GM23338 (cell line): ENCODE data around the gene RNF166. TPM values are rescaled to one million over a fixed set of nuclear protein-coding genes. Genes with fewer than 3 reads are reported as not detected.

Source experiments
- ATAC-seq: fragments of 200-7000 bp; cut with Tn5 transposase; 3 replicates; pipeline ENCODE4 v1.9.1; 2020
- DNase-seq: peaks from one replicate; pipeline ENCODE4 v3.0.0-alpha.2; 2015; ENCODE audit warnings: low spot score
- H2AFZ ChIP-seq: fragments of 200-600 bp; sonication (generic); 2 replicates; pipeline ENCODE4 v1.8.0; 2016; ENCODE audit warnings: antibody characterized with exemption, mild to moderate bottlenecking, moderate library complexity
- H3F3A ChIP-seq: fragments of 200-600 bp; sonication (generic); replicated peaks from 2 replicates; pipeline ENCODE4 v1.8.0; 2017; ENCODE audit warnings: antibody characterized with exemption, mixed run types, low read depth
- H3K27ac ChIP-seq: fragments of 200-600 bp; sonication (generic); 2 replicates; pipeline ENCODE4 v1.6.1; 2016; ENCODE audit warnings: low read depth
- H3K27me3 ChIP-seq: fragments of 200-600 bp; sonication (generic); 2 replicates; pipeline ENCODE4 v1.8.0; 2016; ENCODE audit warnings: mild to moderate bottlenecking, mixed run types, moderate library complexity; ENCODE audit not compliant: insufficient read depth
- H3K36me3 ChIP-seq: fragments of 200-600 bp; sonication (generic); 2 replicates; pipeline ENCODE4 v1.8.0; 2016; ENCODE audit warnings: mild to moderate bottlenecking; ENCODE audit not compliant: insufficient read depth
- H3K4me1 ChIP-seq: fragments of 200-600 bp; sonication (generic); 2 replicates; pipeline ENCODE4 v1.8.0; 2016; ENCODE audit warnings: mild to moderate bottlenecking, moderate library complexity; ENCODE audit not compliant: insufficient read depth
- H3K4me2 ChIP-seq: fragments of 200-600 bp; sonication (generic); 2 replicates; pipeline ENCODE4 v1.7.1; 2017; ENCODE audit warnings: mixed run types
- H3K4me3 ChIP-seq: fragments of 200-600 bp; sonication (generic); 2 replicates; pipeline ENCODE4 v1.6.1; 2016; ENCODE audit warnings: mixed run types
- H3K79me2 ChIP-seq: fragments of 200-600 bp; sonication (generic); replicated peaks from 2 replicates; pipeline ENCODE4 v1.8.0; 2017; ENCODE audit warnings: mild to moderate bottlenecking; ENCODE audit not compliant: insufficient read depth
- H3K9me2 ChIP-seq: fragments of 200-600 bp; sonication (generic); 2 replicates; pipeline ENCODE4 v1.8.0; 2017; ENCODE audit not compliant: insufficient read depth
- H4K20me1 ChIP-seq: fragments of 200-600 bp; sonication (generic); replicated peaks from 2 replicates; pipeline ENCODE4 v1.8.0; 2017; ENCODE audit warnings: mild to moderate bottlenecking; ENCODE audit not compliant: insufficient read depth
- H3K27ac Mint-ChIP-seq: 2 replicates; pipeline ENCODE4 v1.8.0; 2020; ENCODE audit warnings: inconsistent platforms, mild to moderate bottlenecking, moderate library complexity, mixed read lengths
- H3K27me3 Mint-ChIP-seq: 3 replicates; pipeline ENCODE4 v1.8.0; 2022; ENCODE audit warnings: low read depth, mild to moderate bottlenecking, moderate library complexity, mixed read lengths, inconsistent platforms; ENCODE audit not compliant: insufficient read depth, poor library complexity
- H3K36me3 Mint-ChIP-seq: 3 replicates; pipeline ENCODE4 v1.8.0; 2021; ENCODE audit warnings: low read depth, mild to moderate bottlenecking, inconsistent platforms, moderate library complexity, mixed read lengths
- H3K4me1 Mint-ChIP-seq: 3 replicates; pipeline ENCODE4 v1.8.0; 2020; ENCODE audit warnings: mild to moderate bottlenecking, inconsistent platforms, mixed read lengths
- H3K4me3 Mint-ChIP-seq: 3 replicates; pipeline ENCODE4 v1.8.0; 2021; ENCODE audit warnings: moderate library complexity, mild to moderate bottlenecking, inconsistent platforms, mixed read lengths
- H3K9me3 Mint-ChIP-seq: 3 replicates; pipeline ENCODE4 v1.8.0; 2020; ENCODE audit warnings: moderate library complexity, mild to moderate bottlenecking, inconsistent platforms, mixed read lengths
- CREB1 ChIP-seq: fragments of 250-450 bp; sonication (Bioruptor Pico); IDR thresholded peaks from 2 replicates; pipeline ENCODE4 v1.5.0; 2020; ENCODE audit warnings: low read depth, mild to moderate bottlenecking, moderate library complexity
- EZH2 ChIP-seq: fragments of 200-600 bp; sonication (generic); IDR thresholded peaks from one replicate; pipeline ENCODE4 v1.8.0; 2017; ENCODE audit warnings: antibody characterized with exemption, mild to moderate bottlenecking, low read depth; ENCODE audit not compliant: unreplicated experiment
- EZH2phosphoT487 ChIP-seq: fragments of 200-600 bp; sonication (generic); IDR thresholded peaks from one replicate; pipeline ENCODE4 v1.8.1; 2018; ENCODE audit warnings: antibody characterized with exemption; ENCODE audit not compliant: unreplicated experiment
- JUNB ChIP-seq: IDR thresholded peaks from one replicate; pipeline ENCODE4 v1.6.1; 2016; ENCODE audit warnings: antibody characterized with exemption; ENCODE audit not compliant: unreplicated experiment
- NANOG ChIP-seq: IDR thresholded peaks from 2 replicates; pipeline ENCODE4 v1.6.1; 2016; ENCODE audit warnings: antibody characterized with exemption, borderline replicate concordance
- POLR2AphosphoS5 ChIP-seq: IDR thresholded peaks from 2 replicates; pipeline ENCODE4 v1.6.1; 2016; ENCODE audit warnings: antibody characterized with exemption, low read depth
- STAT1 ChIP-seq: IDR thresholded peaks from one replicate; pipeline ENCODE4 v1.6.1; 2016; ENCODE audit warnings: antibody characterized with exemption; ENCODE audit not compliant: unreplicated experiment
- ZNF114 ChIP-seq: fragments of 250-450 bp; sonication (Bioruptor Pico); IDR thresholded peaks from 2 replicates; pipeline ENCODE4 v1.5.0; 2020; ENCODE audit warnings: mild to moderate bottlenecking, moderate library complexity
- ZNF331 ChIP-seq: fragments of 250-450 bp; sonication (Bioruptor Pico); IDR thresholded peaks from 2 replicates; pipeline ENCODE4 v1.5.0; 2020; ENCODE audit warnings: low read depth, mild to moderate bottlenecking, moderate library complexity
- polyA plus RNA-seq: library from polyadenylated mRNA; unstranded; fragments of >200 nt; fragmentation: Nextera tagmentation; extraction: Ambion mirVana; gene quantifications from 2 replicates; pipeline ENCODE4 v1.2.1, GENCODE V29; 2016
- total RNA-seq: library from RNA; depleted of rRNA; stranded (reverse); fragments of >200 nt; shearing (Covaris generic); gene quantifications from 2 replicates; pipeline ENCODE4 v1.2.3, GENCODE V29; 2014
- TF ChIP-seq, protein P1 (sequence below): IDR thresholded peaks from one replicate; pipeline ENCODE4 v1.6.1; 2018; ENCODE audit warnings: antibody characterized with exemption; ENCODE audit not compliant: unreplicated experiment
- TF ChIP-seq, protein P2 (sequence below): fragments of 250-450 bp; sonication (Bioruptor Pico); IDR thresholded peaks from 2 replicates; pipeline ENCODE4 v1.5.0; 2020; ENCODE audit warnings: mild to moderate bottlenecking, moderate library complexity
- TF ChIP-seq, protein P3 (sequence below): IDR thresholded peaks from 2 replicates; pipeline ENCODE4 v1.6.1; 2016; ENCODE audit warnings: antibody characterized with exemption
- TF ChIP-seq, protein P4 (sequence below), 2 experiments: fragments of 200-600 bp in 1 of 2; sonication (generic) in 1 of 2; conservative IDR thresholded peaks; 2 replicates each; pipeline versions ENCODE4 v1.5.1 to v1.6.1; 2016 to 2017; ENCODE audit warnings: antibody characterized with exemption in 2 of 2, low read depth in 2 of 2, mild to moderate bottlenecking in 2 of 2, moderate library complexity in 1 of 2

The RNF166 gene
- total and polyA plus RNA-seq, 2 experiments from 2014 or later = 24.9 to 43.4 TPM

- TF ChIP-seq NANOG (no peak), ZNF331 (no peak), EZH2phosphoT487 (no peak), STAT1 (no peak), EZH2 (no peak), ZNF114 (CRISPR knock-in tag) (no peak), JUNB (no peak), POLR2AphosphoS5 (no peak), CREB1 (no peak)
- TF ChIP-seq, protein P1, sequence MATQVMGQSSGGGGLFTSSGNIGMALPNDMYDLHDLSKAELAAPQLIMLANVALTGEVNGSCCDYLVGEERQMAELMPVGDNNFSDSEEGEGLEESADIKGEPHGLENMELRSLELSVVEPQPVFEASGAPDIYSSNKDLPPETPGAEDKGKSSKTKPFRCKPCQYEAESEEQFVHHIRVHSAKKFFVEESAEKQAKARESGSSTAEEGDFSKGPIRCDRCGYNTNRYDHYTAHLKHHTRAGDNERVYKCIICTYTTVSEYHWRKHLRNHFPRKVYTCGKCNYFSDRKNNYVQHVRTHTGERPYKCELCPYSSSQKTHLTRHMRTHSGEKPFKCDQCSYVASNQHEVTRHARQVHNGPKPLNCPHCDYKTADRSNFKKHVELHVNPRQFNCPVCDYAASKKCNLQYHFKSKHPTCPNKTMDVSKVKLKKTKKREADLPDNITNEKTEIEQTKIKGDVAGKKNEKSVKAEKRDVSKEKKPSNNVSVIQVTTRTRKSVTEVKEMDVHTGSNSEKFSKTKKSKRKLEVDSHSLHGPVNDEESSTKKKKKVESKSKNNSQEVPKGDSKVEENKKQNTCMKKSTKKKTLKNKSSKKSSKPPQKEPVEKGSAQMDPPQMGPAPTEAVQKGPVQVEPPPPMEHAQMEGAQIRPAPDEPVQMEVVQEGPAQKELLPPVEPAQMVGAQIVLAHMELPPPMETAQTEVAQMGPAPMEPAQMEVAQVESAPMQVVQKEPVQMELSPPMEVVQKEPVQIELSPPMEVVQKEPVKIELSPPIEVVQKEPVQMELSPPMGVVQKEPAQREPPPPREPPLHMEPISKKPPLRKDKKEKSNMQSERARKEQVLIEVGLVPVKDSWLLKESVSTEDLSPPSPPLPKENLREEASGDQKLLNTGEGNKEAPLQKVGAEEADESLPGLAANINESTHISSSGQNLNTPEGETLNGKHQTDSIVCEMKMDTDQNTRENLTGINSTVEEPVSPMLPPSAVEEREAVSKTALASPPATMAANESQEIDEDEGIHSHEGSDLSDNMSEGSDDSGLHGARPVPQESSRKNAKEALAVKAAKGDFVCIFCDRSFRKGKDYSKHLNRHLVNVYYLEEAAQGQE = no peak
- TF ChIP-seq, protein P2, sequence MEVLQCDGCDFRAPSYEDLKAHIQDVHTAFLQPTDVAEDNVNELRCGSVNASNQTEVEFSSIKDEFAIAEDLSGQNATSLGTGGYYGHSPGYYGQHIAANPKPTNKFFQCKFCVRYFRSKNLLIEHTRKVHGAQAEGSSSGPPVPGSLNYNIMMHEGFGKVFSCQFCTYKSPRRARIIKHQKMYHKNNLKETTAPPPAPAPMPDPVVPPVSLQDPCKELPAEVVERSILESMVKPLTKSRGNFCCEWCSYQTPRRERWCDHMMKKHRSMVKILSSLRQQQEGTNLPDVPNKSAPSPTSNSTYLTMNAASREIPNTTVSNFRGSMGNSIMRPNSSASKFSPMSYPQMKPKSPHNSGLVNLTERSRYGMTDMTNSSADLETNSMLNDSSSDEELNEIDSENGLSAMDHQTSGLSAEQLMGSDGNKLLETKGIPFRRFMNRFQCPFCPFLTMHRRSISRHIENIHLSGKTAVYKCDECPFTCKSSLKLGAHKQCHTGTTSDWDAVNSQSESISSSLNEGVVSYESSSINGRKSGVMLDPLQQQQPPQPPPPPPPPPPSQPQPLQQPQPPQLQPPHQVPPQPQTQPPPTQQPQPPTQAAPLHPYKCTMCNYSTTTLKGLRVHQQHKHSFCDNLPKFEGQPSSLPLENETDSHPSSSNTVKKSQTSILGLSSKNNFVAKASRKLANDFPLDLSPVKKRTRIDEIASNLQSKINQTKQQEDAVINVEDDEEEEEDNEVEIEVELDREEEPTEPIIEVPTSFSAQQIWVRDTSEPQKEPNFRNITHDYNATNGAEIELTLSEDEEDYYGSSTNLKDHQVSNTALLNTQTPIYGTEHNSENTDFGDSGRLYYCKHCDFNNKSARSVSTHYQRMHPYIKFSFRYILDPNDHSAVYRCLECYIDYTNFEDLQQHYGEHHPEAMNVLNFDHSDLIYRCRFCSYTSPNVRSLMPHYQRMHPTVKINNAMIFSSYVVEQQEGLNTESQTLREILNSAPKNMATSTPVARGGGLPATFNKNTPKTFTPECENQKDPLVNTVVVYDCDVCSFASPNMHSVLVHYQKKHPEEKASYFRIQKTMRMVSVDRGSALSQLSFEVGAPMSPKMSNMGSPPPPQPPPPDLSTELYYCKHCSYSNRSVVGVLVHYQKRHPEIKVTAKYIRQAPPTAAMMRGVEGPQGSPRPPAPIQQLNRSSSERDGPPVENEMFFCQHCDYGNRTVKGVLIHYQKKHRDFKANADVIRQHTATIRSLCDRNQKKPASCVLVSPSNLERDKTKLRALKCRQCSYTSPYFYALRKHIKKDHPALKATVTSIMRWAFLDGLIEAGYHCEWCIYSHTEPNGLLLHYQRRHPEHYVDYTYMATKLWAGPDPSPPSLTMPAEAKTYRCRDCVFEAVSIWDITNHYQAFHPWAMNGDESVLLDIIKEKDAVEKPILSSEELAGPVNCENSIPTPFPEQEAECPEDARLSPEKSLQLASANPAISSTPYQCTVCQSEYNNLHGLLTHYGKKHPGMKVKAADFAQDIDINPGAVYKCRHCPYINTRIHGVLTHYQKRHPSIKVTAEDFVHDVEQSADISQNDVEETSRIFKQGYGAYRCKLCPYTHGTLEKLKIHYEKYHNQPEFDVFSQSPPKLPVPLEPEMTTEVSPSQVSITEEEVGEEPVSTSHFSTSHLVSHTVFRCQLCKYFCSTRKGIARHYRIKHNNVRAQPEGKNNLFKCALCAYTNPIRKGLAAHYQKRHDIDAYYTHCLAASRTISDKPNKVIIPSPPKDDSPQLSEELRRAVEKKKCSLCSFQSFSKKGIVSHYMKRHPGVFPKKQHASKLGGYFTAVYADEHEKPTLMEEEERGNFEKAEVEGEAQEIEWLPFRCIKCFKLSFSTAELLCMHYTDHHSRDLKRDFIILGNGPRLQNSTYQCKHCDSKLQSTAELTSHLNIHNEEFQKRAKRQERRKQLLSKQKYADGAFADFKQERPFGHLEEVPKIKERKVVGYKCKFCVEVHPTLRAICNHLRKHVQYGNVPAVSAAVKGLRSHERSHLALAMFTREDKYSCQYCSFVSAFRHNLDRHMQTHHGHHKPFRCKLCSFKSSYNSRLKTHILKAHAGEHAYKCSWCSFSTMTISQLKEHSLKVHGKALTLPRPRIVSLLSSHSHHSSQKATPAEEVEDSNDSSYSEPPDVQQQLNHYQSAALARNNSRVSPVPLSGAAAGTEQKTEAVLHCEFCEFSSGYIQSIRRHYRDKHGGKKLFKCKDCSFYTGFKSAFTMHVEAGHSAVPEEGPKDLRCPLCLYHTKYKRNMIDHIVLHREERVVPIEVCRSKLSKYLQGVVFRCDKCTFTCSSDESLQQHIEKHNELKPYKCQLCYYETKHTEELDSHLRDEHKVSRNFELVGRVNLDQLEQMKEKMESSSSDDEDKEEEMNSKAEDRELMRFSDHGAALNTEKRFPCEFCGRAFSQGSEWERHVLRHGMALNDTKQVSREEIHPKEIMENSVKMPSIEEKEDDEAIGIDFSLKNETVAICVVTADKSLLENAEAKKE (CRISPR knock-in tag) = no peak
- TF ChIP-seq, protein P3, sequence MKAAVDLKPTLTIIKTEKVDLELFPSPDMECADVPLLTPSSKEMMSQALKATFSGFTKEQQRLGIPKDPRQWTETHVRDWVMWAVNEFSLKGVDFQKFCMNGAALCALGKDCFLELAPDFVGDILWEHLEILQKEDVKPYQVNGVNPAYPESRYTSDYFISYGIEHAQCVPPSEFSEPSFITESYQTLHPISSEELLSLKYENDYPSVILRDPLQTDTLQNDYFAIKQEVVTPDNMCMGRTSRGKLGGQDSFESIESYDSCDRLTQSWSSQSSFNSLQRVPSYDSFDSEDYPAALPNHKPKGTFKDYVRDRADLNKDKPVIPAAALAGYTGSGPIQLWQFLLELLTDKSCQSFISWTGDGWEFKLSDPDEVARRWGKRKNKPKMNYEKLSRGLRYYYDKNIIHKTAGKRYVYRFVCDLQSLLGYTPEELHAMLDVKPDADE = no peak
- TF ChIP-seq, protein P4, sequence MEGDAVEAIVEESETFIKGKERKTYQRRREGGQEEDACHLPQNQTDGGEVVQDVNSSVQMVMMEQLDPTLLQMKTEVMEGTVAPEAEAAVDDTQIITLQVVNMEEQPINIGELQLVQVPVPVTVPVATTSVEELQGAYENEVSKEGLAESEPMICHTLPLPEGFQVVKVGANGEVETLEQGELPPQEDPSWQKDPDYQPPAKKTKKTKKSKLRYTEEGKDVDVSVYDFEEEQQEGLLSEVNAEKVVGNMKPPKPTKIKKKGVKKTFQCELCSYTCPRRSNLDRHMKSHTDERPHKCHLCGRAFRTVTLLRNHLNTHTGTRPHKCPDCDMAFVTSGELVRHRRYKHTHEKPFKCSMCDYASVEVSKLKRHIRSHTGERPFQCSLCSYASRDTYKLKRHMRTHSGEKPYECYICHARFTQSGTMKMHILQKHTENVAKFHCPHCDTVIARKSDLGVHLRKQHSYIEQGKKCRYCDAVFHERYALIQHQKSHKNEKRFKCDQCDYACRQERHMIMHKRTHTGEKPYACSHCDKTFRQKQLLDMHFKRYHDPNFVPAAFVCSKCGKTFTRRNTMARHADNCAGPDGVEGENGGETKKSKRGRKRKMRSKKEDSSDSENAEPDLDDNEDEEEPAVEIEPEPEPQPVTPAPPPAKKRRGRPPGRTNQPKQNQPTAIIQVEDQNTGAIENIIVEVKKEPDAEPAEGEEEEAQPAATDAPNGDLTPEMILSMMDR (conservative IDR thresholded peaks at IDR 0.05; ENCODE audit: low read depth in 2 of 2) = no peak
- no peaks in the 10 kb centered on the region for H3F3A ChIP-seq
- ATAC-seq (no peak), DNase-seq (no peak)
- no peak overlapping the region for H3K4me3 ChIP-seq
- H4K20me1 ChIP-seq = no peaks in the 10 kb centered on the region
- H3K27me3 ChIP-seq = no peaks in the 10 kb centered on the region
- peaks cover 12% of the 10 kb centered on the region for H3K36me3 Mint-ChIP-seq
- no peaks in the 10 kb centered on the region for H3K9me3 Mint-ChIP-seq
- no peaks in the 10 kb centered on the region for H3K9me2 ChIP-seq
- H3K79me2 ChIP-seq = no peaks in the 10 kb centered on the region
- no peaks in the 10 kb centered on the region for H3K4me1 ChIP-seq
- H3K27ac Mint-ChIP-seq = no peak overlapping the region
- peaks cover 21% of the 10 kb centered on the region for H3K27me3 Mint-ChIP-seq
- H3K27ac ChIP-seq = no peak overlapping the region
- no peak overlapping the region for H3K4me3 Mint-ChIP-seq
- H3K4me1 Mint-ChIP-seq = no peaks in the 10 kb centered on the region
- H3K36me3 ChIP-seq = no peaks in the 10 kb centered on the region
- no peak overlapping the region for H2AFZ ChIP-seq
- H3K4me2 ChIP-seq = no peak overlapping the region
Measured at GRCh38 chr16:88726981-88727380, 20.8 kb upstream of the RNF166 start.
